Occipital lobe (tissue), 1 donor: ENCODE measurements around the gene SLC6A1. TPM values are rescaled to one million over a fixed set of nuclear protein-coding genes. Genes with fewer than 3 reads are reported as not detected.

ENCODE experiments used
- total RNA-seq: library from RNA; depleted of rRNA; stranded (reverse); fragments of >200 nt; gene quantifications from one replicate; pipeline ENCODE4 v1.2.3, GENCODE V29; 2014

The SLC6A1 gene
- total RNA-seq, 1 donor from 2014 or later = 61.1 TPM

Other genes with a start within 250 kb of the SLC6A1 start
- 35.1 TPM for gene SLC6A11, start 176.5 kb upstream of the SLC6A1 start, total RNA-seq
- 1.7 TPM for gene HRH1, start 161.7 kb downstream of the SLC6A1 start, total RNA-seq